ENCODE data around the gene DLG3. TPM values are rescaled to one million over a fixed set of nuclear protein-coding genes. Genes with fewer than 3 reads are reported as not detected.

Gene DLG3
- total and polyA plus RNA-seq, 4 donors = 0.57 to 6.5 (median 1.7) TPM

DNA sequence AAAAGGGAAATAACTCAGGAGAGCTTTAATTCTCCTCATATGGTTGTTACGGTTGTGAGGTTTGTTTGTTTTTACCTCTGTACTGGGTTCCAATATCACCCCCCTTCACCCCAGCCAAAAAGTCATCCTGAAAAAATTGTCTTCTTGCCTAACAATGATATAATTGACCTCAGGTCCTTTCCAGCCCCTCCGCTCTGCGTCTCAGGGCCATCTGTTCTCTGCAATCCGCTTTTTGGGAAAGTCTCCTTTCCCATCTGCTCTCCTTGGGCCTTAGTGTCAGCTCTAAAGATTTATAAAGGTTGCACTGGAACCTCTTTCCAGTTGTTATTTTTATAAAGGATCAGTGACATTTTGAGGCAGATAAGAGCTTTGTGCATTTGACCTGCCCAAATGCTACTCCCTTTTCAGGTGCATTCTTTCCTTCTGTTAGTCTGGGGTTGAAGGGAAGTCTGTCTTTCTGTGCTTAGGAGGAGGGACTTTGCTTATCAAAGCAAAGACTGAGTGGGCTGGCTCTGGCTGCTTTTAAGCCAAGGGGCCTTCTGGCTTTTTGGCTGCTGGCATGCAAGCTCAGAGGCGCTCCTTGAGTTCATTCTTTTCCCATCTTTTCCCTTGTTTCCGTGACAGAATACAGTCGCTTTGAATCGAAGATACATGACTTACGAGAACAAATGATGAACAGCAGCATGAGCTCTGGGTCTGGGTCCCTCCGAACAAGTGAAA is 34.1 kb downstream of the DLG3 start:
- H3K4me1 ChIP-seq (ENCODE audit: control insufficient read depth in 4 of 4, insufficient read depth in 4 of 4, low read length in 3 of 4) = no peaks in the 10 kb centered on the region
- no peak for TF ChIP-seq REST (IDR thresholded peaks at IDR 0.05)
- TF ChIP-seq EGR1 (IDR thresholded peaks at IDR 0.05; ENCODE audit: low read depth in 2 of 2) = no peak
- no peak for TF ChIP-seq HNF4G (IDR thresholded peaks at IDR 0.05)
- no peak for TF ChIP-seq FOXA1 (IDR thresholded peaks at IDR 0.05)
- no peak for TF ChIP-seq SP1 (IDR thresholded peaks at IDR 0.05)
- no peak for TF ChIP-seq NR2F2 (IDR thresholded peaks at IDR 0.05)
- no peak for TF ChIP-seq ATF3 (IDR thresholded peaks at IDR 0.05)
- TF ChIP-seq RAD21 (IDR thresholded peaks at IDR 0.05) = no peak
- TF ChIP-seq CTCF (IDR thresholded peaks at IDR 0.05; ENCODE audit: low read depth, low read length, missing input control) = no peak
- no peak for TF ChIP-seq RXRA (IDR thresholded peaks at IDR 0.05)
- no peak for TF ChIP-seq FOXA2 (IDR thresholded peaks at IDR 0.05)
- no peak for TF ChIP-seq JUND (IDR thresholded peaks at IDR 0.05)
- TF ChIP-seq TAF1 (conservative IDR thresholded peaks at IDR 0.05) = no peak
- no peak for TF ChIP-seq ZBTB33 (IDR thresholded peaks at IDR 0.05)
- H3K9me3 ChIP-seq (ENCODE audit: control insufficient read depth in 4 of 4, low read length in 3 of 4) = no peaks in the 10 kb centered on the region
- H3K9ac ChIP-seq (ENCODE audit: low read depth in 1 of 2, low read length in 2 of 2) = no peak overlapping the region
- peak overlapping the region in 1 of 2 donors; percentile 38 for H3K27ac ChIP-seq (ENCODE audit: low read depth in 1 of 2, low read length in 2 of 2)
- H3K4me3 ChIP-seq (ENCODE audit: low read depth in 1 of 3, low read length in 3 of 3) = no peak overlapping the region
- DNase-seq (ENCODE audit: low spot score) = no peak
- WGBS = 83% methylated on average over 10 of the region's 10 CpGs
- no peaks in the 10 kb centered on the region for H3K36me3 ChIP-seq (ENCODE audit: control insufficient read depth in 4 of 4, insufficient read depth in 3 of 4, low read depth in 1 of 4, low read length in 3 of 4)
- H3K27me3 ChIP-seq (ENCODE audit: control insufficient read depth in 4 of 4, insufficient read depth in 4 of 4, low read length in 3 of 4) = peaks cover 0 to 4% (median 0%) of the 10 kb centered on the region in 4 donors

DNA sequence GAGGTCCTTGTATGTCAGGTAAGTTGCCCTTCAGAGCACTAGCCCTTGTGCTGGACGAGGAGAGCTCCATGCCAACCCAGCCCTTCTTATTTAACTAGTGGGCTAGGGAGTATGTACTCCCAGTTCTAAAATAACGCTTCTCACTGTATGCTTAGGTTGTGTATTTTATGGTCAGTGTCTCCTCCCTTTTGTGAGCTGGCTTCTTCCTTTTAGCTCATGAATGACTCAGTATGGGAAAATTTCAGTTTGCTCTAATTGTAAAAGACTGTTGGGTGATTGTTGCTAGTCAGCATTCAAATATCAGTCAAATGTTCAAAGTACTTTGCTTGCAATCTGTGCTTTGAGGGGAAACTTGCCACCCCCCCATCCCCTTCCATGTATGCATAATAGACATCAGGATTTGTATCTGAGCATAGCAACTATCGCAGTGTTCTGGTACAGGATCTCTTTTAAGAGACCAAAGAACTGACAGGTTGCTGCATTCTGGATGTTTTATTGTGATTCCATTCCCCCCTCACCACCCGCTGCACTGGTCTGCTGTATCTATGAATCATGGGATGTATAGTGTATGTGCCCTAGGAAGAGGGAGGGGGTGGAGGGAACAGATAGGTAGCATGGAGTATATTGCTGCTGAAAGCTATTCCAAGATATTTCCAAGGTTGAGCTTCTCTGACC is 34.7 kb downstream of the DLG3 start:
- 76% methylated on average over 4 of the region's 4 CpGs for whole genome bisulfite sequencing
- Histone ChIP-seq H3K4me1 (ENCODE audit: control insufficient read depth in 4 of 4, insufficient read depth in 4 of 4, low read length in 3 of 4) (no peaks in the 10 kb centered on the region), H3K9ac (ENCODE audit: low read depth in 1 of 2, low read length in 2 of 2) (no peak overlapping the region), H3K27ac (ENCODE audit: low read depth in 1 of 2, low read length in 2 of 2) (peak overlapping the region in 1 of 2 donors; percentile 3), H3K4me3 (ENCODE audit: low read depth in 1 of 3, low read length in 3 of 3) (no peak overlapping the region), H3K36me3 (ENCODE audit: control insufficient read depth in 4 of 4, insufficient read depth in 3 of 4, low read depth in 1 of 4, low read length in 3 of 4) (no peaks in the 10 kb centered on the region), H3K9me3 (ENCODE audit: control insufficient read depth in 4 of 4, low read length in 3 of 4) (no peaks in the 10 kb centered on the region), H3K27me3 (ENCODE audit: control insufficient read depth in 4 of 4, insufficient read depth in 4 of 4, low read length in 3 of 4) (peaks cover 0 to 4% (median 0%) of the 10 kb centered on the region in 4 donors)
- DNase-seq (ENCODE audit: low spot score) = no peak
- no peak for TF ChIP-seq EGR1 (IDR thresholded peaks at IDR 0.05; ENCODE audit: low read depth in 2 of 2)
- TF ChIP-seq RXRA (IDR thresholded peaks at IDR 0.05) = no peak
- TF ChIP-seq YY1 (IDR thresholded peaks at IDR 0.05) = no peak
- no peak for TF ChIP-seq SP1 (IDR thresholded peaks at IDR 0.05)
- TF ChIP-seq GABPA (IDR thresholded peaks at IDR 0.05 in 1 of 2, conservative IDR thresholded peaks at IDR 0.05 in 1 of 2) = no peak
- no peak for TF ChIP-seq TAF1 (conservative IDR thresholded peaks at IDR 0.05)
